GM21825 (cell line): ENCODE results near the gene LRRC8D.
"Not testable (repeated sequence)": the region's sequence is repeated elsewhere in the genome, so short reads cannot be mapped to it uniquely, and the experiment has no call there.

Experiments
- ATAC-seq: cut with Tn5 transposase; IDR thresholded peaks from one replicate; pipeline ENCODE4 v1.9.1; 2021; ENCODE audit warnings: mild to moderate bottlenecking, moderate library complexity; ENCODE audit not compliant: unreplicated experiment

Gene LRRC8D

GRCh38 chr1:89982846-89983245 lies 162.0 kb downstream of the LRRC8D start:
- not testable (repeated sequence) for ATAC-seq

GRCh38 chr1:89984564-89985116 lies 163.8 kb downstream of the LRRC8D start:
- ATAC-seq = not testable (repeated sequence)

DNA sequence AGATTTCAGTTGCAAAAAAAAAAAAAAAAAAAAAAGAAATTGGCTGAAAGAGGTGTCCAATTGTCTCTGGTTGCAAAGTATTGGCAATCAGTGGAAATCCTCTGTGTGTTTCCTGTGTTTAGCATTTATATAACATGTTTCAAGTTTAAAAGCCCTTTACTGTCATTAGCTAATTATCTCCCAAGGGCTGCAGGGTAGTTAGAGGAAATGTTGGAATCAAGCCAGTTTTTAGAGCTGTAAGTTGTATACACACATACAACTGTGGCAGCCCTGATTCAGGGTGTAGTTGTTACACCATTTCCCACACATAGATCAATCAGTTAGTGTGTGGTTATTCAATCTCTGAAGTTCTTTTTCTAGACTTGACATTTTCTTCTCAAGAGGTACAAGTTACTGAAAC lies 165.2 kb downstream of the LRRC8D start:
- no peak for ATAC-seq
